Progenitor cell of endocrine pancreas (in vitro differentiated cells): ENCODE data around the gene NOL11. TPM values are rescaled to one million over a fixed set of nuclear protein-coding genes. Genes with fewer than 3 reads are reported as not detected.
"Not testable (repeated sequence)": the region's sequence is repeated elsewhere in the genome, so short reads cannot be mapped to it uniquely, and the experiment has no call there.

Experiments
- DNase-seq: peaks from one replicate; pipeline ENCODE4 v3.0.0; 2021; ENCODE audit warnings: low spot score; ENCODE audit not compliant: unreplicated experiment
- H3K27ac Mint-ChIP-seq: 2 replicates; pipeline ENCODE4 v1.8.0; 2021; ENCODE audit warnings: mild to moderate bottlenecking, moderate library complexity, mixed read lengths
- H3K27me3 Mint-ChIP-seq: 2 replicates; pipeline ENCODE4 v1.8.0; 2021; ENCODE audit warnings: mixed read lengths
- H3K36me3 Mint-ChIP-seq: 2 replicates; pipeline ENCODE4 v1.8.0; 2022; ENCODE audit warnings: mixed read lengths; ENCODE audit not compliant: insufficient read depth
- H3K4me1 Mint-ChIP-seq: 2 replicates; pipeline ENCODE4 v1.8.0; 2021; ENCODE audit warnings: low read depth, mixed read lengths
- H3K4me3 Mint-ChIP-seq: 2 replicates; pipeline ENCODE4 v1.8.0; 2021; ENCODE audit warnings: low read depth, mild to moderate bottlenecking, moderate library complexity, mixed read lengths
- H3K9me3 Mint-ChIP-seq: 2 replicates; pipeline ENCODE4 v1.8.0; 2021; ENCODE audit warnings: low read depth, mixed read lengths
- total RNA-seq: library from RNA; stranded (reverse); gene quantifications from 2 replicates; pipeline ENCODE4 v1.2.1, GENCODE V29; 2021
- TF ChIP-seq, protein P1 (sequence below): fragments of 200-600 bp; sonication (generic); IDR thresholded peaks from one replicate; pipeline ENCODE4 v1.5.0; 2021; ENCODE audit warnings: antibody characterized with exemption, mild to moderate bottlenecking; ENCODE audit not compliant: unreplicated experiment

Gene NOL11
- total RNA-seq, 1 donor from 2014 or later: 63.0 TPM

DNA sequence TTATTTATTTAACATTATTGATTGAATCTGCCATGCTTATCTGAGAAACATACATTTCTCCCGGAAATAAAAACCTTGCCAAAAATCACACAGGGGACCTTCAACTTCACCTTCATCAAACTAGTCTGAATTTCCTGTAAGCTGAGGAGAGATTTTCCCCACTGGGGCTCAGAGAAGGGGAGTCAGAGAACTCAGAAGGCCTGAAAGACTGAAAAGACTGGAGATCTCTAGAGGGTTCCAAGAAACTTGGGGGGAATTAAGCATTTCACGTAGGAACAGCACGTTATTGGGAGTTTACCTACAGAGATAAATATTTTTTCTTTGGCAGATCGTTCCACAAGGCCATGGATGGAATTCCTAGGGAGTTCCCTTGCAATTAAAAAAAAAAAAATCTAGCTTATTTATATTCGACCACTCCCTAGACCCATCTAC is 528 bp upstream of the NOL11 start:
- peaks cover 9% of the 10 kb centered on the region for H3K4me1 Mint-ChIP-seq

DNA sequence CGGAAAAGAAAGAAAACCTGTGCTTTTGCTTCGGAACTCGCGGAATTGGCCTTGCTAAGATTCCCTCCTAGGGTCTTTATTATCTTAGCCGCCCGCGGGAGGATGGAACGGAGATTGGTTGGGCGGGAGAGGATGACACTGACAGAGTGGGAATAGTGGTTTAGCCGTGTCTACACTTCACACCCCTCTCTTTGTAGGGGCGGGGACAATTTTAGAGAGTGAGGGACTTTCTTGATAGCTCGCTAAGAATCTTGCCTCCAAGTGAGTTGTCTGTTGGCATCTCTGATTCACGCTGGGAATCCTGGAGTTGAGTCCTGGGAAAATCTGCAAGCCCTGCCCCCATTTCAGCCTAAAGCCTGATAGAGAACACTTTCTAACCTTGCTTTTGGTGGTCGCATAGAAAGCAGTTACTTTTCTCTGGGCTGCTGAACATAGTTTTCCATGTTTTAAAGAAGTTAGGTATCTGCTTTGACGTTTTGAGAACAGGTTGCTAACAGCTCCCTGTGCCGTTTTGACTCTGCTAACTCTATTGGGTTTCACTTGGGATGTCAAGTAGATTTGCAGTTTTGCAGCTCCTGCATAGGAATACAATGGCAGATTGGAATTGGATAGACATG is 697 bp downstream of the NOL11 start:
- Mint-ChIP-seq H3K36me3 (peaks cover 8% of the 10 kb centered on the region), H3K4me1 (peaks cover 9% of the 10 kb centered on the region), H3K27ac (peak overlapping the region; percentile 99), H3K27me3 (no peaks in the 10 kb centered on the region), H3K9me3 (peaks cover under 1% of the 10 kb centered on the region), H3K4me3 (peak overlapping the region; percentile 98)
- peak; percentile 14 for DNase-seq
- TF ChIP-seq, protein P1, sequence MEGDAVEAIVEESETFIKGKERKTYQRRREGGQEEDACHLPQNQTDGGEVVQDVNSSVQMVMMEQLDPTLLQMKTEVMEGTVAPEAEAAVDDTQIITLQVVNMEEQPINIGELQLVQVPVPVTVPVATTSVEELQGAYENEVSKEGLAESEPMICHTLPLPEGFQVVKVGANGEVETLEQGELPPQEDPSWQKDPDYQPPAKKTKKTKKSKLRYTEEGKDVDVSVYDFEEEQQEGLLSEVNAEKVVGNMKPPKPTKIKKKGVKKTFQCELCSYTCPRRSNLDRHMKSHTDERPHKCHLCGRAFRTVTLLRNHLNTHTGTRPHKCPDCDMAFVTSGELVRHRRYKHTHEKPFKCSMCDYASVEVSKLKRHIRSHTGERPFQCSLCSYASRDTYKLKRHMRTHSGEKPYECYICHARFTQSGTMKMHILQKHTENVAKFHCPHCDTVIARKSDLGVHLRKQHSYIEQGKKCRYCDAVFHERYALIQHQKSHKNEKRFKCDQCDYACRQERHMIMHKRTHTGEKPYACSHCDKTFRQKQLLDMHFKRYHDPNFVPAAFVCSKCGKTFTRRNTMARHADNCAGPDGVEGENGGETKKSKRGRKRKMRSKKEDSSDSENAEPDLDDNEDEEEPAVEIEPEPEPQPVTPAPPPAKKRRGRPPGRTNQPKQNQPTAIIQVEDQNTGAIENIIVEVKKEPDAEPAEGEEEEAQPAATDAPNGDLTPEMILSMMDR: no peak

More for the DNA sequence above, 528 bp upstream of the NOL11 start:
- H3K27ac Mint-ChIP-seq: peak overlapping the region; percentile 99
- H3K9me3 Mint-ChIP-seq: peaks cover 6% of the 10 kb centered on the region
- TF ChIP-seq, protein P1: no peak
- H3K36me3 Mint-ChIP-seq: peaks cover 6% of the 10 kb centered on the region
- H3K4me3 Mint-ChIP-seq: peak overlapping the region; percentile 98
- H3K27me3 Mint-ChIP-seq: no peaks in the 10 kb centered on the region
- DNase-seq: no peak

DNA sequence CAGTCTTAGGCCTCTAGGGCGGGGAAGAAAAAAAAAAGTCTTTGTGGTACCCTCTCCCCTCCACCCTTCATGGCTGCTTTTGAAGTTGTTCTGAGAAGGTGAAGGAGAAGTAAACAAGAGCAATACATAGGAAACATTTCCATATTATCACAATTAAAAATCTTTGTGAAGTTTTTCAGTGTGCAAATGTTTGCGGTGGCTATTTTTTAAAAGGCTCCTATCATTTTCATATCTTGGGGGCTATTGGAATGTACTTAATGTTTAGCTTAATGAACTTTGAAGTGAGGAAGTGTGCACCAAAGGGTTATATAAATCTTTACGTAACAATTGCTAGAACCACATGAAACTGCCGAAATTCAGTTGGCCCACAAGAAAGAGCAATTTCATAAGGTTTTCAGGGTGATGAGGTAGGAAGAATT is 7.6 kb downstream of the NOL11 start:
- no peak for DNase-seq
- Mint-ChIP-seq H3K27ac (no peak overlapping the region), H3K27me3 (no peaks in the 10 kb centered on the region), H3K4me1 (no peaks in the 10 kb centered on the region), H3K4me3 (no peak overlapping the region), H3K36me3 (peaks cover 39% of the 10 kb centered on the region), H3K9me3 (no peaks in the 10 kb centered on the region)
- TF ChIP-seq, protein P1: no peak

DNA sequence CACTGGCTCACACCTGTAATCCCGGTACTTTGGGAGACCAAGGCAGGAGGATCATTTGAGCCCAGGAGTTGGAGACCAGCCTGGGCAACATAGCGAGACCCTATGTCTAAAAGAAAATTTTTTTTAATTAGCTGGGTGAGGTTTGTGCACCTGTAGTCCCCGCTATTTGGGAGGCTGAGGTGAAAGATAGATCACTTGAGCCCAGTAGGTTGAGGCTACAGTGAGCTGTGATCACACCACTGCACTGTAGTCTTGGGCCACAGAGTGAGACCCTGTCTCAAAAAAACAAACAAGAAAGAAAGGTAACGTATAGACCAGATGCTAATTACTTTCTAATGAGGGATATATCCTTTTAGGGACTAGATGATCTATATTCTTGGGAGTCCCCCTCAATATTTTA is 8.1 kb downstream of the NOL11 start:
- Mint-ChIP-seq H3K27me3 (no peaks in the 10 kb centered on the region), H3K9me3 (no peaks in the 10 kb centered on the region), H3K27ac (no peak overlapping the region), H3K4me3 (no peak overlapping the region), H3K4me1 (no peaks in the 10 kb centered on the region), H3K36me3 (peaks cover 43% of the 10 kb centered on the region)
- no peak for DNase-seq
- TF ChIP-seq, protein P1: no peak

DNA sequence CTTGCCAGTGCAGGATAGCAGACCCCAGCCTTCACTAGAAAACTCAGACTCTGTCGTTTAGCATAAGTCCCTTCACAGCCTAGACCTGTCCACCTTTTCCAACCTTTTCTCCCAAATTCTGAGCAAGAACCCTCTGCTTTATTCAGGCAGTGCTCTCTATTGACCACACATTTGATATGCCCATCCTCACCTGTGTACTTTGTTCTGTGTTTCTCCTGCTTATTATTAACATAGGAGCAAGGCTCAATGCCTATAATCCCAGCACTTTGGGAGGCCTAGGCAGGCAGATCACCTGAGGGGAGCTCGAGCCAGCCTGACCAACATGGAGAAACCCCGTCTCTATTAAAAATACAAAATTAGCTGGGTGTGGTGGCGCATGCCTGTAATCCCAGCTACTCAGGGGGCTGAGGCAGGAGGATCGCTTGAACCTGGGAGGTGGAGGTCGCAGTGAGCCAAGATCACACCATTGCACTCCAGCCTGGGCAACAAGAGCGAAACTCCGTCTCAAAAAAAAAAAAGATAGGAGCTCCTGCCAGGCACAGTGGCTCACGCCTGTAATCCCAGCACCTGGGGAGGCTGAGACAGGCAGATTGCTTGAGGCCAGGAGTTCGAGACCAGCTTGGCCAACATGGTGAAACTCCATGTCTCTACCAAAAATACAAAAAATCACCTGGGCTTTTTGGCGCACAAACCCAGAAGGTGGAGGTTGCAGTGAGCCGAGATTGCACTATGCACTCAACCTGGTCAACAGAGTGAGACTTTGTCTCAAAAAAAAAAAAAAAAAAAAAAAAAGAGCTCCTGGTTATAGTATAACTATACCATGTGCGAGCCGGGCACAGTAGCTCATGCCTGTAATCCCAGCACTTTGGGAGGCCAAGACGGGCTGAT is 9.7 kb downstream of the NOL11 start:
- not testable (repeated sequence) for H3K4me3 Mint-ChIP-seq, H3K27ac Mint-ChIP-seq, H3K9me3 Mint-ChIP-seq, DNase-seq, H3K4me1 Mint-ChIP-seq, H3K27me3 Mint-ChIP-seq
- peaks cover 46% of the 10 kb centered on the region for H3K36me3 Mint-ChIP-seq
